Rectal smooth muscle tissue (tissue), 1 donor: Measurements from ENCODE around the gene RHOF.
"Not testable (repeated sequence)": the region's sequence is repeated elsewhere in the genome, so short reads cannot be mapped to it uniquely, and the experiment has no call there.

Source experiments
- H3K27ac ChIP-seq: one replicate; pipeline ENCODE4 v1.7.0; 2013; ENCODE audit warnings: low read depth, low read length, inconsistent platforms
- H3K27me3 ChIP-seq: one replicate; pipeline ENCODE4 v1.7.0; 2013; ENCODE audit warnings: low read length; ENCODE audit not compliant: control insufficient read depth, insufficient read depth
- H3K36me3 ChIP-seq: one replicate; pipeline ENCODE4 v1.7.0; 2013; ENCODE audit warnings: low read length; ENCODE audit not compliant: control insufficient read depth, insufficient read depth
- H3K4me1 ChIP-seq: one replicate; pipeline ENCODE4 v1.7.0; 2013; ENCODE audit warnings: low read length; ENCODE audit not compliant: control insufficient read depth, insufficient read depth
- H3K4me3 ChIP-seq: one replicate; pipeline ENCODE4 v1.7.0; 2013; ENCODE audit warnings: low read length
- H3K9ac ChIP-seq: one replicate; pipeline ENCODE4 v1.7.0; 2013; ENCODE audit warnings: low read length

Gene RHOF

DNA sequence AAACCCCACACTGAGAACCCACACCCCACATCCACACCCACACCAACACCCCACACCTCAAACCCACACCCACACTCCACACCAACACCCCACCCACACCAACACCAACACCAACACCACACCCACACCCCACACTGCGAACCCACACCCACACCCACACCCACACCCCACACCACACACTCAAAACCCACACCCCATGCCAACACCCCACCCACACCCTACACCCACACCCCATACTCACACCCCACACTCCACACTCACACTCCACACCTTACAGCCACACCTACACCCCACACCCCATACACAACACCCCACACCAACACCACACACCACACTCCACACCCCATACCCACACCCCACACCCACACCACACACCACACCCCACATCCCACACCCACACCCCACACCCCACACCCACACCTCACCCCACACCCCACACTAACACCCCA lies 43.0 kb downstream of the RHOF start:
- H3K9ac ChIP-seq: no peak overlapping the region
- no peaks in the 10 kb centered on the region for H3K27me3 ChIP-seq
- H3K27ac ChIP-seq: no peak overlapping the region
- H3K4me1 ChIP-seq: peaks cover 7% of the 10 kb centered on the region
- H3K36me3 ChIP-seq: no peaks in the 10 kb centered on the region
- no peak overlapping the region for H3K4me3 ChIP-seq

DNA sequence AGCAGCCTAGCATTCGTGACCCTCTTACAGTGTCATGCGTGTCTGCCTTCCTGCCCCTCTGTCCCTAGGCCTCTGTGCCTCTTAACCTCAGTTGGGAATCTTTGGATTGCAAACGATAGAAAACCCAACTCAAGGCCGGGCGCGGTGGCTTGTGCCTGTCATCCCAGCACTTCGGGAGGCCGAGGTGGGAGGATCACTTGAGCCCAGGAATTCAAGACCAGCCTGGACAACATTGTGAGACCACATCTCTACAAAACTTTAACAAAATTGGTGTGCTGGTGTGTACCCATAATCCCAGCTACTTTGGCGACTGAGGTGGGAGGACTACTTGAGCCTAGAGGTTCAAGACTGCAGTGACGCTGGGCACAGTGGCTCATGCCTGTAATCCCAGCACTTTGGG lies 44.2 kb downstream of the RHOF start:
- Histone ChIP-seq H3K36me3 (no peaks in the 10 kb centered on the region), H3K4me3 (no peak overlapping the region), H3K27me3 (no peaks in the 10 kb centered on the region), H3K27ac (no peak overlapping the region), H3K4me1 (peaks cover 4% of the 10 kb centered on the region), H3K9ac (no peak overlapping the region)

DNA sequence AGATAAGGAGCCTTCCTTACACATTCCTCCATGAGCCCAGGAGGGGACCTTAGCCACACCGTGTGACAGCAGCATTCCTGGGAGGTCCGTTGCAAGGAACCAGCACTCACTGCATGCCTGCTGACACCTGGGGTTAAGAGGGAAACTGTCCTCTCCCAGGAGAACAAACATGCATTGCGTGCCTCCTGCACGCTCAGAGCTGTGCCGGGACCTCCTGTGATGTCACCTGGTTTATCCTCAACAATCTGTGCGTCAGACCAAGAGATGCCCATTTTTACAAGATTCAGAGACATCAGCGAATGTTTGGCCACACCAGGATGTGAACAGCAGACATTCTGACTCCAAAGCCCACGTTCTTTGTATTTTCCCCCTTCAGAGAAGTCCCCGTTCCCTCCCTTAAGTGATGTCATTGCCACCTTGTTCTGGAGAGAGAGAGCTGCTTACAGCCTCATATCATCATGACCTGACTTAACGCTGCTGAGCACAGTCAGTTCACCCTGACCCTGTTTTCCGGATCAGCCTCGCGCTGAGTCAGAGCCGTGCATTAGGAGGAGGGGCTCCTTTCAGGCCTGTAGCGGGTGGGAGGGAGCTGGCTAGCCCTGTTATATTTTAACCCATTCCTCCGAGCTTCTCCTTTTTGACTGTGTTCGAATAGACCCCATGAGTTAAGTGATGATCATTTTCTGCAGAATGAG lies 44.8 kb downstream of the RHOF start:
- Histone ChIP-seq H3K4me3 (no peak overlapping the region), H3K36me3 (no peaks in the 10 kb centered on the region), H3K27ac (no peak overlapping the region), H3K27me3 (no peaks in the 10 kb centered on the region), H3K9ac (no peak overlapping the region), H3K4me1 (peaks cover 2% of the 10 kb centered on the region)

- Histone ChIP-seq H3K36me3 (no peaks in the 10 kb centered on the region), H3K27ac (no peak overlapping the region), H3K4me3 (no peak overlapping the region), H3K4me1 (no peaks in the 10 kb centered on the region), H3K9ac (no peak overlapping the region), H3K27me3 (no peaks in the 10 kb centered on the region)
Measured at GRCh38 chr12:121748218-121748570, 45.3 kb downstream of the RHOF start.

- not testable (repeated sequence) for H3K4me1 ChIP-seq, H3K27me3 ChIP-seq, H3K36me3 ChIP-seq
Measured at GRCh38 chr12:121745545-121745944, 47.9 kb downstream of the RHOF start.

DNA sequence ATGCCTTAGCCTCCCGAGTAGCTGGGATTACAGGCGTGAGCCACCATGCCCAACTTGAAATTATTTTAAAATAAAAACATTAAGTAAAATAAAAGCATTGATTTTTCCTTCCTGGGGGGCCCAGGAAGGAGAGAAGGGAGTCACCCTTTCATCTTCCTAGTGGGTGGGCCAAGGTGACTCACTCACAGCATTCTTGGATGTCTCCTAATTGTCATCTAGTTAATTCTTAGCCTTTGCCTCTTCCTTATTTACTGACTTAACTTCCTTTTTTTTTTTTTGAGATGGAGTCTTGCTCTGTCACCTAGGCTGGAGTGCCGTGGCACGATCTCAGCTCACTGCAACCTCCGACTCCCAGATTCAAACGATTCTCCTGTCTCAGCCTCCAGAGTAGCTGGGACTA lies 51.7 kb downstream of the RHOF start:
- no peak overlapping the region for H3K9ac ChIP-seq
- no peaks in the 10 kb centered on the region for H3K27me3 ChIP-seq
- H3K4me3 ChIP-seq: no peak overlapping the region
- H3K4me1 ChIP-seq: no peaks in the 10 kb centered on the region
- no peaks in the 10 kb centered on the region for H3K36me3 ChIP-seq
- no peak overlapping the region for H3K27ac ChIP-seq

More at GRCh38 chr12:121745545-121745944, 47.9 kb downstream of the RHOF start:
- H3K9ac ChIP-seq, H3K27ac ChIP-seq, H3K4me3 ChIP-seq: not testable (repeated sequence)

- H3K9ac ChIP-seq: no peak overlapping the region
- H3K4me3 ChIP-seq: no peak overlapping the region
- no peaks in the 10 kb centered on the region for H3K36me3 ChIP-seq
- H3K4me1 ChIP-seq: no peaks in the 10 kb centered on the region
- H3K27ac ChIP-seq: no peak overlapping the region
- H3K27me3 ChIP-seq: no peaks in the 10 kb centered on the region
Measured at GRCh38 chr12:121740847-121741246, 52.6 kb downstream of the RHOF start.

GRCh38 chr12:121738340-121738858 lies 55.1 kb downstream of the RHOF start:
- Histone ChIP-seq H3K36me3 (no peaks in the 10 kb centered on the region), H3K27me3 (no peaks in the 10 kb centered on the region), H3K27ac (no peak overlapping the region), H3K4me1 (no peaks in the 10 kb centered on the region), H3K9ac (no peak overlapping the region), H3K4me3 (no peak overlapping the region)

DNA sequence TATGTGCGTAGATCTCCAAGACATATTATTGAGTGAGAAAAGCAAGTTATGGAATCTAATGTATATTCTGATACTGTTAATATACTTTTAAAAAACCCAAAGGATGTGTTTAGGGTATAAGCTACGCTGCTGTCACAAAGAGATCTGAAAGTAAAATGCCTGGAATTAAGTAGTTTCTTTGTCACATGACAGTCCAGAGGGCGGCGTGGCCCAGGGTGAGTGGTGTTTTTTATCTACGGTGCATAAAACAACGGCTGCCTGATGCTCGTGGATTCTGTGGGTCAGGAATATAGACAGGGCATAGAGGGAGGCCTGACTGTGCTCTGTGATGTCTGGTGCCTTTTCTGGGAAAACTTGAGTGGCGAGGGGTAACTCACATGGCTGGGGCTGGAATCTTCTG lies 59.6 kb downstream of the RHOF start:
- no peak overlapping the region for H3K4me3 ChIP-seq

GRCh38 chr12:121731473-121731872 lies 62.0 kb downstream of the RHOF start:
- Histone ChIP-seq H3K4me3 (no peak overlapping the region), H3K9ac (no peak overlapping the region), H3K36me3 (no peaks in the 10 kb centered on the region), H3K27me3 (no peaks in the 10 kb centered on the region), H3K27ac (no peak overlapping the region), H3K4me1 (no peaks in the 10 kb centered on the region)

More for the DNA sequence above, 59.6 kb downstream of the RHOF start:
- Histone ChIP-seq H3K4me1 (no peaks in the 10 kb centered on the region), H3K27me3 (no peaks in the 10 kb centered on the region), H3K27ac (no peak overlapping the region), H3K36me3 (no peaks in the 10 kb centered on the region), H3K9ac (no peak overlapping the region)

GRCh38 chr12:121729021-121729420 lies 64.5 kb downstream of the RHOF start:
- H3K4me1 ChIP-seq: no peaks in the 10 kb centered on the region
- no peak overlapping the region for H3K27ac ChIP-seq
- H3K36me3 ChIP-seq: no peaks in the 10 kb centered on the region
- no peak overlapping the region for H3K4me3 ChIP-seq
- H3K27me3 ChIP-seq: no peaks in the 10 kb centered on the region
- H3K9ac ChIP-seq: no peak overlapping the region
